ENCODE measurements around the gene MAGT1. TPM values are rescaled to one million over a fixed set of nuclear protein-coding genes. Genes with fewer than 3 reads are reported as not detected.

Gene MAGT1
- total and polyA plus RNA-seq, 2 of the 4 experiments (the other 2 are of a cell fraction) = 27.3 to 74.7 TPM

DNA sequence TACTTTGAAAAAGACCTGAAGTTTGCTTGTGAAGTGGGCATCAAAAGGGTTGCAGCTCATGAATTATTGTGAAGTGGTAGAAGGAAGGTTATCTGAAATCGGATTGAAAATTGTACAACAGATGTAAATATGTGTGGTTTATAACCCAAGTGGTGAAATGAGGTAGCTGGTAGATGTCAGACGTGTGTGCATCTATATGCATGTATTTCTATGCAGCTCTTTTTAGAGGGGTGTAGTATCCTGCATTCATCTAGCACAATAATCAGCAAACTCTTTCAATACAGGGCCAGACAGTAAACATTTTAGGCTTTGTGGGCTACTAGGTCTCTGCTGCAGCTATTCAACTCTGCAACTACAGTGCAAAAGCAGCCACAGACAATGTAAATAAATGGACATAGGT, 118.6 kb downstream of the MAGT1 start:
- no peak overlapping the region for H3K18ac ChIP-seq (ENCODE audit: low read depth, low read length)
- H3K4me2 ChIP-seq (ENCODE audit: low read depth, low read length) = no peak overlapping the region
- H3K4ac ChIP-seq (ENCODE audit: low read depth, low read length) = no peak overlapping the region
- no peaks in the 10 kb centered on the region for H3K9me3 ChIP-seq (ENCODE audit: control insufficient read depth, insufficient read depth, low read length)
- H2AK5ac ChIP-seq (ENCODE audit: low read depth, low read length) = no peak overlapping the region
- H4K20me1 ChIP-seq (ENCODE audit: insufficient read depth, low read length) = peaks cover 74% of the 10 kb centered on the region
- no peak overlapping the region for H2BK15ac ChIP-seq (ENCODE audit: low read depth, low read length)
- H3K4me1 ChIP-seq (ENCODE audit: control insufficient read depth, insufficient read depth, low read length) = no peaks in the 10 kb centered on the region
- ChIA-PET CTCF (no interaction called here), POLR2A (ENCODE audit: unreplicated experiment) (no interaction called here)
- ATAC-seq (ENCODE audit: low read depth) (no peak), DNase-seq (no peak)
- no peak overlapping the region for H3K23ac ChIP-seq (ENCODE audit: low read depth, low read length)
- no peak overlapping the region for H2BK20ac ChIP-seq (ENCODE audit: low read depth, low read length)
- 0% methylated on average over 1 of the region's 2 CpGs; no CpG with 5 or more reads in 1 of the 2 experiments for WGBS, 2 experiments (ENCODE audit: extremely low coverage in 2 of 2, insufficient read length in 1 of 2)
- no peaks in the 10 kb centered on the region for H3K27me3 ChIP-seq (ENCODE audit: control insufficient read depth, insufficient read depth, low read length)
- no peak overlapping the region for H3K14ac ChIP-seq (replicated peaks; ENCODE audit: low read depth, low read length)
- H4K5ac ChIP-seq (ENCODE audit: low read depth, low read length) = no peak overlapping the region
- H3K36me3 ChIP-seq (ENCODE audit: control insufficient read depth, insufficient read depth, low read length) = no peaks in the 10 kb centered on the region
- H3K9ac ChIP-seq (ENCODE audit: low read depth, low read length) = no peak overlapping the region
- H2AK9ac ChIP-seq (replicated peaks; ENCODE audit: low read depth, low read length, poor library complexity) = no peak overlapping the region
- H3K27ac ChIP-seq (ENCODE audit: insufficient read depth, low read length) = no peak overlapping the region
- H4K91ac ChIP-seq (ENCODE audit: insufficient read depth, low read depth, low read length) = no peak overlapping the region
- no peak for TF ChIP-seq MAZ (IDR thresholded peaks at IDR 0.05; ENCODE audit: borderline replicate concordance, low read depth, low read length)
- no peak for TF ChIP-seq BHLHE40 (IDR thresholded peaks at IDR 0.05; ENCODE audit: low read depth, low read length)
- no peak for TF ChIP-seq FOS (IDR thresholded peaks at IDR 0.05; ENCODE audit: low read depth, low read length)
- no peak for TF ChIP-seq NFE2L2 (IDR thresholded peaks at IDR 0.05; ENCODE audit: low read depth, low read length)
- no peak overlapping the region for H2AFZ ChIP-seq (replicated peaks; ENCODE audit: low read length, poor library complexity)
- H2BK120ac ChIP-seq (ENCODE audit: low read depth, low read length) = no peak overlapping the region
- H3K4me3 ChIP-seq (ENCODE audit: insufficient read depth, low read depth, low read length) = no peak overlapping the region
- intact Hi-C loops (cut with micrococcal nuclease) = no loop called here
- H3K9me1 ChIP-seq (ENCODE audit: insufficient read depth, low read length) = no peaks in the 10 kb centered on the region
- no peak overlapping the region for H2BK5ac ChIP-seq (ENCODE audit: low read depth, low read length, poor library complexity, severe bottlenecking)
- no peak overlapping the region for H3K56ac ChIP-seq (ENCODE audit: extremely low read depth, insufficient read depth, low read length)
- no TSS peak for BruUV-seq (replicated peaks)
- in situ Hi-C loops (cut with MboI; ENCODE audit: low sequenced_read_pairs) = no loop called here
- H4K8ac ChIP-seq (ENCODE audit: low read depth in 2 of 2, low read length in 2 of 2) = no peak overlapping the region
- H3K79me1 ChIP-seq (ENCODE audit: low read depth in 1 of 2, low read length in 2 of 2) = peaks cover 0 to 4% of the 10 kb centered on the region in 2 experiments; a peak in 1 of 4 replicates
- dilution Hi-C loops (cut with HindIII; ENCODE audit: low sequenced_read_pairs, unreplicated experiment) = no loop called here

Small RNAs within 50 kb of the gene (microRNA-seq; reads per million reads assigned to microRNA genes)
- gene RN7SL460P (ENCODE audit: insufficient read depth, insufficient read length) = not detected
- gene RNU6-854P (ENCODE audit: insufficient read depth, insufficient read length) = not detected

Small RNAs within 50 kb of the gene (small RNA-seq; reads per million reads assigned to genes)
- gene RN7SL460P = 0 reads per million in 5 experiments
- 0 reads per million in 5 experiments for gene RNU6-854P

Other genes with a start within 250 kb of the MAGT1 start
- gene ATRX, start 109.2 kb downstream of the MAGT1 start, total RNA-seq (2012; rRNA removed) = 73.8 and 96.1 TPM in 2 replicates
- gene ATRX, start 109.2 kb downstream of the MAGT1 start, polyA plus RNA-seq (2012; rRNA removed) = 20.3 and 20.7 TPM in 2 replicates
- gene COX7B, start 4.0 kb upstream of the MAGT1 start, total RNA-seq (2012; rRNA removed) = 330 and 336 TPM in 2 replicates
- 768 and 912 TPM in 2 replicates for gene COX7B, start 4.0 kb upstream of the MAGT1 start, polyA plus RNA-seq (2012; rRNA removed)
- gene ATP7A, start 15.3 kb upstream of the MAGT1 start, total RNA-seq (2012; rRNA removed) = 21.1 and 22.4 TPM in 2 replicates
- 2.9 and 4.2 TPM in 2 replicates for gene ATP7A, start 15.3 kb upstream of the MAGT1 start, polyA plus RNA-seq (2012; rRNA removed)
- 0.72 TPM in 1 of 2 replicates, not detected in the other for gene PGAM4, start 74.2 kb upstream of the MAGT1 start, total RNA-seq (2012; rRNA removed)
- gene PGAM4, start 74.2 kb upstream of the MAGT1 start, polyA plus RNA-seq (2012; rRNA removed) = 0.46 TPM in 1 of 2 replicates, not detected in the other
- gene PGK1, start 208.8 kb upstream of the MAGT1 start, total RNA-seq (2012; rRNA removed) = 498 and 509 TPM in 2 replicates
- 534 and 744 TPM in 2 replicates for gene PGK1, start 208.8 kb upstream of the MAGT1 start, polyA plus RNA-seq (2012; rRNA removed)
- 21.5 and 35.3 TPM in 2 replicates for gene TAF9B, start 244.2 kb upstream of the MAGT1 start, total RNA-seq (2012; rRNA removed)
- gene TAF9B, start 244.2 kb upstream of the MAGT1 start, polyA plus RNA-seq (2012; rRNA removed) = 11.9 and 12.4 TPM in 2 replicates

All from IMR-90 (cell line).